ENCODE measurements around the gene MDK. TPM values are rescaled to one million over a fixed set of nuclear protein-coding genes. Genes with fewer than 3 reads are reported as not detected.

Gene MDK
- total and polyA plus RNA-seq, 2 of the 13 experiments (the other 11 are each of a cell fraction or from before 2014, with no cell fraction given) = 312 to 407 TPM

GRCh38 chr11:46376258-46377050 is 5.0 kb upstream of the MDK start:
- TF ChIP-seq GATA4 (IDR thresholded peaks at IDR 0.05; ENCODE audit: borderline replicate concordance, low read depth) (no peak), ZMAT3 (CRISPR knock-in tag; conservative IDR thresholded peaks at IDR 0.05) (no peak), ZGPAT (CRISPR knock-in tag; IDR thresholded peaks at IDR 0.05) (no peak), DNMT1 (CRISPR knock-in tag; IDR thresholded peaks at IDR 0.05) (no peak)
- peaks cover 16% of the 10 kb centered on the region for H3K4me1 ChIP-seq (ENCODE audit: insufficient read depth, low read length)
- H3K79me2 ChIP-seq (ENCODE audit: insufficient read depth, low read length) = no peaks in the 10 kb centered on the region
- in situ Hi-C loops (cut with HindIII; ENCODE audit: extremely low pct_ligation_motif_present, low pct_unique_long_range_greater_than_20kb) = no loop called here
- no peaks in the 10 kb centered on the region for H4K20me1 ChIP-seq (ENCODE audit: insufficient read depth, low read length)
- ATAC-seq (no peak), DNase-seq (ENCODE audit: low spot score) (no peak), FAIRE-seq (no peak)
- no peak overlapping the region for H3K27ac ChIP-seq (ENCODE audit: extremely low read length, insufficient read depth, low read length)
- intact Hi-C loops (cut with micrococcal nuclease; ENCODE audit: unreplicated experiment) = no loop called here
- 99% methylated on average over 14 of the region's 19 CpGs for WGBS (ENCODE audit: low lambda C conversion rate)
- BruUV-seq (replicated peaks) = no TSS peak
- no peak overlapping the region for H3K9ac ChIP-seq (ENCODE audit: insufficient read depth, low read depth, low read length)
- no peak overlapping the region for H3K4me3 ChIP-seq (replicated peaks in 1 of 3; ENCODE audit: insufficient read depth in 1 of 3, low read depth in 2 of 3, low read length in 3 of 3)
- no peak overlapping the region for H3K4me2 ChIP-seq (ENCODE audit: low read depth, low read length)
- H2AFZ ChIP-seq (ENCODE audit: low read length) = no peak overlapping the region
- CTCF ChIA-PET (ENCODE audit: low intra/inter-chr PET ratio, low total read pairs) = no interaction called here
- no peaks in the 10 kb centered on the region for H3K9me3 ChIP-seq (ENCODE audit: low read length)
- H3K36me3 ChIP-seq (replicated peaks in 1 of 2; ENCODE audit: control insufficient read depth in 1 of 2, insufficient read depth in 2 of 2, low read length in 2 of 2) = peaks cover 0 to 4% of the 10 kb centered on the region in 2 experiments; a peak in 1 of 5 replicates
- POLR2A ChIA-PET = no interaction called here
- H3K27me3 ChIP-seq (ENCODE audit: control insufficient read depth in 1 of 2, insufficient read depth in 2 of 2, low read length in 2 of 2) = no peaks in the 10 kb centered on the region

GRCh38 chr11:46377290-46377689 is 4.2 kb upstream of the MDK start:
- H3K27me3 ChIP-seq (ENCODE audit: control insufficient read depth in 1 of 2, insufficient read depth in 2 of 2, low read length in 2 of 2) = no peaks in the 10 kb centered on the region
- BruUV-seq (replicated peaks) = no TSS peak
- in situ Hi-C loops (cut with HindIII; ENCODE audit: extremely low pct_ligation_motif_present, low pct_unique_long_range_greater_than_20kb) (no loop called here), intact Hi-C loops (cut with micrococcal nuclease; ENCODE audit: unreplicated experiment) (no loop called here)
- H2AFZ ChIP-seq (ENCODE audit: low read length) = no peak overlapping the region
- ATAC-seq (no peak), DNase-seq (ENCODE audit: low spot score) (no peak), FAIRE-seq (no peak)
- no peak overlapping the region for H3K4me2 ChIP-seq (ENCODE audit: low read depth, low read length)
- H3K9me3 ChIP-seq (ENCODE audit: low read length) = no peaks in the 10 kb centered on the region
- H3K79me2 ChIP-seq (ENCODE audit: insufficient read depth, low read length) = peaks cover 4% of the 10 kb centered on the region
- peaks cover 19% of the 10 kb centered on the region for H3K4me1 ChIP-seq (ENCODE audit: insufficient read depth, low read length)
- POLR2A ChIA-PET = no interaction called here
- no peak overlapping the region for H3K4me3 ChIP-seq (replicated peaks in 1 of 3; ENCODE audit: insufficient read depth in 1 of 3, low read depth in 2 of 3, low read length in 3 of 3)
- CTCF ChIA-PET (ENCODE audit: low intra/inter-chr PET ratio, low total read pairs) = no interaction called here
- no peak overlapping the region for H3K27ac ChIP-seq (ENCODE audit: extremely low read length, insufficient read depth, low read length)
- no peaks in the 10 kb centered on the region for H4K20me1 ChIP-seq (ENCODE audit: insufficient read depth, low read length)
- H3K36me3 ChIP-seq (replicated peaks in 1 of 2; ENCODE audit: control insufficient read depth in 1 of 2, insufficient read depth in 2 of 2, low read length in 2 of 2) = peaks cover 0 to 2% of the 10 kb centered on the region in 2 experiments; a peak in 1 of 5 replicates
- 93% methylated on average over 11 of the region's 11 CpGs for WGBS (ENCODE audit: low lambda C conversion rate)
- H3K9ac ChIP-seq (ENCODE audit: insufficient read depth, low read depth, low read length) = no peak overlapping the region
- TF ChIP-seq GLMP (CRISPR knock-in tag; IDR thresholded peaks at IDR 0.05; ENCODE audit: borderline replicate concordance) = no peak
- TF ChIP-seq PRDM15 (CRISPR knock-in tag; IDR thresholded peaks at IDR 0.05) = no peak
- no peak for TF ChIP-seq ELK4 (CRISPR knock-in tag; IDR thresholded peaks at IDR 0.05; ENCODE audit: borderline replicate concordance)

Data from HepG2 (cell line).